Islet of Langerhans (tissue), 1 donor: Measurements from ENCODE around the gene UNC45B.
"Not testable (repeated sequence)": the region's sequence is repeated elsewhere in the genome, so short reads cannot be mapped to it uniquely, and the experiment has no call there.

Source experiments
- FAIRE-seq: peaks from one replicate; lab custom pipeline; 2011; peaks lifted over from hg19 to GRCh38; lab: Jason Lieb, UNC

The UNC45B gene

GRCh38 chr17:35172321-35172720, 24.7 kb downstream of the UNC45B start:
- FAIRE-seq: not testable (repeated sequence)

DNA sequence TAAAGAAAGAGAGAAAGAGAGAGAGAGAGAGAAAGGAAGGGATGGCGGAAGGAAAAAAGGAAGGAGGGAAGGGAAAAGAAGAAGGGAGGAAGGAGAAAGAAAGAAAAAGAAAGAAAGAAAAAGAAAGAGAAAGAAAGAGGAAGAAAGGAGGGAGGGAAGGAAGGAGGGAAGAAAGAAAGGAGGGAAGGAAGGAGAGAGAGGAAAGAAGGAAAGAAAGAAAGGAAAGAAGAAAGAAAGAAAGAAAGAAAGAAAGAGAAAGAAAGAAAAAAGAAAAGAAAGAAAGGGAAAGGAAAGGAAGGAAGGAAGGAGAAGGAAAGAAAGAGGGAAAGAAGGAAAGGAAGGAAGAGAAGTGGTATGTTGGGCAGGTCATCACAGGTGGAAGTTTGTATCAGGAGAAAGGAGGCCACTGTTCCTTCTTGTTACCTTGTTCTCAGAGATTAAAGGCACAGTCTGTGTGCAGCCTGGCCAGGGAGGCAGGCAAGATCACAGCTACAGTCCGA, 27.3 kb downstream of the UNC45B start:
- FAIRE-seq: no peak

DNA sequence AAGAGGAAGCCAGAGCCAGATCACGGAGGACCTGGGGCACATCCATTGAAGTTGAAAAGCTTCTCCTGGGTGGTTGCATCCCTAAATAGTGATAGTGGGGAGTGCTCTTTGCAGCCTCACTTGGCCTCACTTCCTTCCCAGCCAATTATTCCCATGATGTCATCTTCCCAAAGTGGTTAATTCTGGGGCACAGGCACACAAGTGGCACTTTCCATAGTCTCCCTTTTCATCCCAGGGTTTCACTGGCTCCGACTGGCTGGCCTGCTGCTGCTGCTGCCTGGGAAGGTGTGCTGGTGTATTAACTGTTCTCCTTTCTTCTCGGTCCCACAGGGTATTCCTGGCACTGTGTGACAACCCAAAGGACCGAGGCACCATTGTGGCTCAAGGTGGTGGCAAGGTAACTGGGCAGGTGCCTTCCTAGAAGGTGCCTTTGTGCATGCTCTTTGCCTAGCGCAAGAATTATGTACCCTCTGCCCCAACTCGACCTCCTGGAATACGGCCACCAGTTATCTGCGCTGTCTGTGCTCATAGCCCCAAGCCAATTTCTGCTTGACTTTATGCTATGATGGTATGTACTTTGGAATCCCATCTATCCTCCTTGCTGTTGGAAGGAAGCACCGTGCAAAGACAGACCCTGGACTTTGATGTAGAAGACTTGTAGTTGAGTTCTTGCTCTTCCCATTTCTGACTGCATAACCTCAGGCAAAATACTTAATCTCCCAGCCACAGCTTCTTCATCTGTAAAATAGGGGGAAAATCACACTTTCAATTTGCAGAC, 28.2 kb downstream of the UNC45B start:
- FAIRE-seq: no peak

- FAIRE-seq: no peak
These were observed 29.3 kb downstream of the UNC45B start for GRCh38 chr17:35176897-35177296.

DNA sequence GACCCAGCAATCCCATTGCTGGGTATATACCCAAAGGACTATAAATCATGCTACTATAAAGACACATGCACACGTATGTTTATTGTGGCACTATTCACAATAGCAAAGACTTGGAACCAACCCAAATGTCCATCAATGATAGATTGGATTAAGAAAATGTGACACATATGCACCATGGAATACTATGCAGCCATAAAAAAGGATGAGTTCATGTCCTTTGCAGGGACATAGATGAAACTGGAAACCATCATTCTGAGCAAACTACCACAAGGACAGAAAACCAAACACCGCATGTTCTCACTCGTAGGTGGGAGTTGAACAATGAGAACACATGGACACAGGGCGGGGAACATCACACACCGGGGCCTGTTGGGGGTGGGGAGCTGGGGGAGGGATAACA, 31.8 kb downstream of the UNC45B start:
- not testable (repeated sequence) for FAIRE-seq

- FAIRE-seq: no peak
These were observed 35.7 kb downstream of the UNC45B start for GRCh38 chr17:35183332-35183731.

DNA sequence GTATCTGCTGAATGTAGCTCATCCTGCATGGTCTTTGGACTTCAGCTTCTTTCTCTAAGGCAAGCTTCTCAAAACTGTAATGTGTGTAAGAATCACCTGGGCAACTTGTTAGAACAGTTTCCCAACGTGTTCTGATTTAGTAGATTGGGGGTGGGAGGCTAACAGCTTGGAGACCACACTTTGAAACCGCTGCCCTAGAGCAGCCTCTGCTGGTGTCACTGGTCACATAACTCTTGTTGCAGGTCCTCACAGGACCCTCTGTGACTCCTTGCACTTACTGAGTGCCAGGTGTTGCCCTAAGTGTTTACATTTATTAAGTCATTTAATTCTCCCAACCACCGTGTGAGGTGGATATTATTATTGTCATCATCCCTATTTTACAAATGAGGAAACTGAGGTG, 36.7 kb downstream of the UNC45B start:
- FAIRE-seq: no peak

DNA sequence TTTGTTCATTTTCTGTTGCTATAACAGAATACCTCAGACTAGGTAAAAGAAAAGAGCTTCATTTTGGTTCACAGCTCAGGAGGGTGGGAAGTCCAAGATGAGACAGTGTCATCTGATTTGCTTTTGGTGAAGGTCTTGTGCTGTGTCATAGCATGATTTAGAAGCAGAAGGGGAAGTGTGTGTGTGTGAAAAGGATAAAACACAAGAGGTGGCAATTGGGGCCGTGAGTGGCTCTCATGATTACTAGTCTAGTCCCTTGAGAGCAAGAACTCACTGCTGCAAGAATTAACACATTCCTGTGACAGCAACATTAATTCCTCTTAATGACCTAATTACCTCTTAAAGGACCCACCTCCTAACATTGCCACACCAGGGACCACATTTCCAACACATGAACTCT, 38.2 kb downstream of the UNC45B start:
- no peak for FAIRE-seq

- FAIRE-seq: no peak
These were observed 39.9 kb downstream of the UNC45B start for GRCh38 chr17:35187481-35187880.

DNA sequence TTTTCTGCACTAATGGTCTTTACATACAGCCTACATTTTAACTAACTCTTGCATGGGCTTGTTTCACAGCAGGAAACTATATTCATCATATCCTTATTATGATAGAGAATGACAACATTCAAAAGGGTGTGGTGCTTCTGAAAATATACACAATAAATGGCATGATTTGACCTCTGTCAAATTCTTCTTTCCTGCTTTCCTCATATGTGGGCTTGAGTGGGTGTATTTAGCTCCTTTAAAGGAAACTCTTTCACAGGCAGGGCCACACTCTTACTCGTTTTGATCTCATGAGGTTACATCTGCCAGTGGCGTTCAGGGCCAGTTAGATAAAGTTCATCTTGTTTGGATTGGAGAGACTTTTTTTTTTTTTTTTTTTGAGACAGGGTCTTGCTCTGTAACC, 40.5 kb downstream of the UNC45B start:
- no peak for FAIRE-seq

- FAIRE-seq: no peak
These were observed 41.7 kb downstream of the UNC45B start for GRCh38 chr17:35189291-35189690.

GRCh38 chr17:35191001-35191695, 43.5 kb downstream of the UNC45B start:
- FAIRE-seq: no peak

DNA sequence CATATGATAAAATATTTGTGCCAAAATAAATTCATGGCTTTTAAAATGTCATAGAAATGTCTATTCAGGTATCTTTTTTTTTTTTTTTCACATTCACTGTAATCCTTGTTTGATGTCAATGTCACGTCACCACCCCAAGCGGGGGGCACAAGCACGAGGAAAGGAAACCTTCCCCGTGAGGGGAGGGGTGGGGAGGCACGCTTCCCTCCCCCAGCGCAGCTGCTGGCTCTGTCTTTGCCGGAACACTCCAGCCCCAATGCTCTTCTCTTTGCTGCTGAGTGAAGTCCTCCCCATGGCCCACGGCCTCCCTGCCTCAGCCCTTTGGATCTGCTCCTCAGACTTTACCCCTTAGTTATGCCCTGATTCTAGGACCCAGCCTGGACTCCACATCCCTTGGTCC, 45.1 kb downstream of the UNC45B start:
- FAIRE-seq: no peak

DNA sequence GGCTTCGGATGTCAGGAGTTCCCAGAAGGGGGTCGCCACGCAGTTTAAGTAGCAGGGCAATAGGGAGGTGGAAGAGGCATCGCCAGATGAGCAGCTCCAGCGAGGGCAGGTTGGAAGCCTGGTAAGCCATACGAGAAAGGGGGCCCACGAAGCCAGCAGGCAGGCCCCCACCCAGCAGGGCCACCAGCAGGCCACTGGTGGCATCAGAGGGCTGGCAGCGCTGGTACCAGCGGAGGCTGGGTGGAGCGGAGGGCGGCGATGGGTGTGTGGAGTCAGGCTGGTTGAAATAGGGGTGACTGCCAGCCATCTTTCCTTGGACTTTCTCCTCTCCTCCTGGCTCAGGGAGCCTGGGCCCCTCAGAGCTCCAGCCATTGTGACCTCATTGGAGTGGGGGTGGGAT, 46.4 kb downstream of the UNC45B start, which contains the start of gene SLC35G3:
Gene SLC35G3 (minus strand): TSS at position 393 of the 400 bp plus-strand sequence. CDS start 86 bp downstream, at position 307.
- not testable (repeated sequence) for FAIRE-seq

DNA sequence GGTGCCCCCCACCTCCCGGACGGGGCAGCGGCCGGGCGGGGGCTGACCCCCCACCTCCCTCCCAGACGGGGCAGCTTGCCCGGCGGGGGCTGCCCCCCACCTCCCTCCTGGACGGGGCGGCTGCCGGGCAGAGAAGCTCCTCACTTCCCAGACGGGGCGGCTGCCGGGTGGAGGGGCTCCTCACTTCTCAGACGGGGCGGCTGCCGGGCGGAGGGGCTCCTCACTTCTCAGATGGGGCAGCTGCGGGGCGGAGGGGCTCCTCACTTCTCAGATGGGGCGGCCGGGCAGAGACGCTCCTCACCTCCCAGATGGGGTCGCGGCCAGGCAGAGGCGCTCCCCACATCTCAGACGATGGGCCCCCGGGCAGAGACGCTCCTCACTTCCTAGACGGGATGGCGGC, 47.4 kb downstream of the UNC45B start:
- not testable (repeated sequence) for FAIRE-seq

DNA sequence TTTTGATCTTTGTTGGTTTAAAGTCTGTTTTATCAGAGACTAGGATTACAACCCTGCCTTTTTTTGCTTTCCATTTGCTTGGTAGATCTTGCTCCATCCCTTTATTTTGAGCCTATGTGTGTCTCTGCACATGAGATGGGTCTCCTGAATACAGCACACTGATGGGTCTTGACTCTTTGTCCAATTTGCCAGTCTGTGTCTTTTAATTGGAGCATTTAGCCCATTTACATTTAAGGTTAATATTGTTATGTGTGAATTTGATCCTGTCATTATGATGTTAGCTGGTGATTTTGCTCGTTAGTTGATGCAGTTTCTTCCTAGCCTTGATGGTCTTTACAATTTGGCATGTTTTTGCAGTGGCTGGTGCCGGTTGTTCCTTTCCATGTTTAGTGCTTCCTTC, 55.0 kb downstream of the UNC45B start:
- FAIRE-seq: not testable (repeated sequence)

GRCh38 chr17:35210741-35211140, 63.1 kb downstream of the UNC45B start:
- FAIRE-seq: no peak

DNA sequence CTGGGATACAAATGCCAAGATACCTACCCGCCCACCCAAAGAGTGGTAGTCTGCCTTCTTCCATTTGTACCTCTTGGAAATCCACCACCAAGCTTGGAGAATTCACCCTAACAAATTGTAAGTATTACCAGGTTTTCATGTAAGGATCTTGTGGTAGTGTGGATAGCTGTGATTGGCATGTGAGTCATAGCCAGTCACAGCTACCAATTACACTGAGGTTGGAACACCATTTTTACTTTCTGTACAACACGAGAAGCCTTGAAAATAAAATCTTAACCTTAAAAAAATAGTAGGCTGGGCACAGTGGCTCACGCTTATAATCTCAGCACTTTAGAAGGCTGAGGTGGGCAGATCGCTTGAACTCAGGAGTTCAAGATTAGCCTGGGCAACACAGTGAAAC, 65.1 kb downstream of the UNC45B start:
- no peak for FAIRE-seq

DNA sequence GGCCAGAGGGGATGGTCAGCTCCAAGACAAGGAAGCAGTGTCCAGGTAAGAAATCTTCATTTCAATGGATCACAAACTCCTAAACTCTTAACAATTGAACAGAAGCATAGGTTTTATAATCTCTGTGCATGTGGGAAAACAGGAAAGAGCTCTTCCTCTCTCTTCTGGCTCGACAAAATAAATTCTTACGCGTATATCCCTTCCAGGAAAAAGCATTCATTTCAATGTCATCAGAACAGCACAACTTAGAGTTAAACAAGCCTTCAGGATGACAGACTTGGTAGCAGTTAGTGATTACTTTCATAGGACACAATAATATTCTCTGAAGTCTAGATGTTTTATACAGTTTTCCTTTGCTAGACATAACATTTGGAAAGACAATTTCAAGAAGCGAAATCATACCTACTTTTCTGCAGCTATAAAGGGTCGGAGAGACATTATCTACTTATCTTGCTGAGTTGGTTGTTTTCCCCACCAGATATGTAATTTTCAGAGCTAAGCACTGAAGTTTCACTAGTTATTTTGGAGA, 65.9 kb downstream of the UNC45B start:
- FAIRE-seq: no peak

GRCh38 chr17:35214192-35214591, 66.6 kb downstream of the UNC45B start:
- FAIRE-seq: no peak

DNA sequence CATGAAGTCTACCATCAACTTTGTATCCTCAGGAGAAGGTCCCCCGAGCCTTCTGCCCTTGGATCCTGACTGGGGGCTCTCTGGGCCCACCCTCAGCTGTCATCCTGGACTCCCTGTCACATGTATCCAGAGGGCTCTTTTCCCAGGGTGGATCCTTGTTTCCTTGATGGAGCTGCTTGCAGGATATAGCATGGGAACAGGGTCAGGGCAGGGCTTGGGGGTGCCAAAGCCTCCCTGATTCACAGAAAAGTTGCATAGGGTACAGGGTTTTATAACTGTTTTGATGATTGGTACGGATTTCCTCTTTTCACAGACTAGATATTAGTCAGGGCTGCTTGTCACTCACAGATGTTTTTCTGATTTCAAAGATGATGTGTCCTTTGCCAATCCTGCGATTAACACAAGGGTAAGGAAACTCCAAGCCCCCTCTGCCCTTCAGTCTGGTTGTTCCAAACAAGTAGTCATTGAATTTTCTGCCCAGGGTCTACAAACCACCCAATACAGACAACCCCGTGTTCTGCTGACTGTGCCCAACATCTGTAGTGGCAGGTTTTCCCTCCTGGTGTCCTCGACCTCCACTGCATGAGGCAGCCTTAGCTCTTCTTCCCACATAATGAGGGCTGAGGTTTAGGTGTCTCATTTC, 67.1 kb downstream of the UNC45B start:
- FAIRE-seq: no peak

DNA sequence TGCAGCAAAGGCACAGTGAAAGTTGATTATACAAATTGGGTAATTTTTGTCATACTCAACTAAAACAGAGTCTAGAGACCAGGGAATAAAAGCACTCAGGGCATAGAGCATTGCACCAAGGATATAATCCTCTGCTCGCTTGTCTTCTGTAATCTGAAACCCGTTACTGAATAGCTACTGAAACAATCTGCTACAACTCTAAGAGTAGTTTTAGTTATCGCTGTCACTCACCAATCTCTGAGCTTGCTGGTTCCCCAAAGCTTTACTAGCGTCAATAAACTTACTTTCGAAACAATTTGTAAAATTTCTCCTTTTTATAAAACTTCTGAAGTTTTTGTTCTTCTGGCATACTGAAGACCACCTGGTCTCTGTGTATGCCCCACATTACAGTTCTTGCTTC, 69.5 kb downstream of the UNC45B start:
- no peak for FAIRE-seq

- FAIRE-seq: no peak
These were observed 71.3 kb downstream of the UNC45B start for GRCh38 chr17:35218915-35219314.
